Epithelial cell of esophagus (primary cell): ENCODE data around the gene PRMT1.
"Not testable (repeated sequence)": the region's sequence is repeated elsewhere in the genome, so short reads cannot be mapped to it uniquely, and the experiment has no call there.

Source experiments
- DNase-seq: peaks from one replicate; pipeline ENCODE4 v3.0.0; 2010; ENCODE audit warnings: low read depth
- H3K4me3 ChIP-seq: 2 replicates; pipeline ENCODE4 v1.5.1; 2011; ENCODE audit warnings: mild to moderate bottlenecking, low read length, control low read depth
- CTCF ChIP-seq: IDR thresholded peaks from 2 replicates; pipeline ENCODE4 v1.5.1; 2011; ENCODE audit warnings: low read depth, mild to moderate bottlenecking, low read length, control low read depth, inconsistent platforms; ENCODE audit not compliant: insufficient read depth; ENCODE audit errors: missing control alignments

Gene PRMT1

DNA sequence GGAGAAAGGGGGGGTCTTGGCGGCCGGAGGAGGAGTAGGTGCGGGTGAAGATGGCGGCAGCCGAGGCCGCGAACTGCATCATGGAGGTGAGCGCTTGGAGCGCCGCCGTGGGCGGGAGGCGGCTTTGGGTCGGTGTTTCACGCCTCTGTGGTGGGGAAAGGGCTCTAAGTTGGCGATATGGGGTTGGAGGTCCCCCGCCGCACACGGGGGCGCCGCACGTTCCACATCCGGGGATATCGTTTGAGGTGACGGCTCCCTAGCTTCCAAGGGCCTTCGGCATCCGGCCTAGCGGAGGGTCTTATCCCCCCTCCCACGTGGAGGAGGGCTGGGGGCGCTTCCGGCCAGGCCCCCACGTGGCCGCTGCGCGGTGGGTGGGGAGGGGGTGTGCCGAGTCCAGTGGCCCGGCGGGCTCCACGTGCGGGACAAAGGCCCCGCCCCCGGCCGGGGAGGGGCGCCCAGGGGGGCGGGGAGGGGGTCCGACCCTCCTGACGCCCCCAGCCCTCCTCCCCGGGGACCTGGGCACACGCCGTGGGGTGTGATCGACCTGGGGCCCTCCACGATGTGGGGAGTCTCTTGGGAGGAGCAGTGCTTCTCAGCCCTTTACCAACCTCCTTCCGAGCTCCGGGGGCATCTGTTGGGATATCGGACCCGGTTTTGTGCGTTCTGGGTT is at the start of gene PRMT1:
Gene PRMT1 (plus strand): TSS at position 41 of the 670 bp plus-strand sequence. CDS start 10 bp downstream, at position 51.
- peak within 1 kb of the TSS; percentile 95 for H3K4me3 ChIP-seq
- no peak for TF ChIP-seq CTCF
- DNase-seq: peak; percentile 45

DNA sequence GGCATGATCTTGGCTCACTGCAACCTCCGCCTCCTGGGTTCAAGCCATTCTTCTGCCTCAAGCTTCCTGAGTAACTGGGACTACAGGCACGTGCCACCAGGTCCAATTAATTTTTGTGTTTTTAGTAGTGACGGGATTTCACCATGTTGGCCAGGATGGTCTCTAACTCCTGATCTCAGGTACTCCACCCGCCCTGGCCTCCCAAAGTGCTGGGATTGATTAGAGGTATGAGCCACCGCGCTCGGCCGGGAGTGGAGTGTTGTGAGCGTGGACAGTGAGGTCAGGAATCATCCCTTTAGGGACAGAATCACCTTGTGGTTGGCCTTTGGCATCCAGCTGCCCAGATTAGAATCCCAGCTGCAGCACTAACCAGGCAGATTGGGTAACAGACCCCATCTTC is 47.4 kb upstream of the PRMT1 start:
- H3K4me3 ChIP-seq: no peak overlapping the region
- DNase-seq: no peak
- no peak for TF ChIP-seq CTCF

- no peak for TF ChIP-seq CTCF
- no peak for DNase-seq
- H3K4me3 ChIP-seq: no peak overlapping the region
These were observed 46.0 kb upstream of the PRMT1 start for GRCh38 chr19:49631014-49631588.

DNA sequence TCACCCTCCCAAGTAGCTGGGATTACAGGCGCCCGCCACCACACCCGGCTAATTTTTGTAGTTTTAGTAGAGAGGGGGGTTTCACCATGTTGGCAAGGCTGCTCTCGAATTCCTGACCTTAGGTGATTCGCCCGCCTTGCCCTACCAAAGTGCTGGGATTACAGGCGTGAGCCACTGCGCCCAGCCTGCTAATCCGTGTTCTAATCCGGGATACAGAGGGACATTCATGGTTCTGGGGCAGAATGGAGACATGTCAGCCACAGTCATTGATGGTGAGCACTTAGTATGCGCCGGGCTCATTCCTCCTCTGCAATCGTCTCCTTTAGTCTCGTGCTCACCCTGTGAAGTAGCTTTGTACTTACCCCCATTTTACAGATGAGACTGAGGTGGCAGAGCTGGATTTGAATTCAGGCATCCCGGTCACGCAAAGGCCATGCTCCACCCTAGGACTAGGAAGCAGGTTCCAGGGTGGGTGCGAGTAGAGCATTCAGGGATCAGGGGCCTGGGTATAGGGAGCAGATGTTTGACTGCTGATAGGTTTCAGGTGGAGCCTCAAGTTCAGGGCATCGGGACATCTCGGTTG is 45.4 kb upstream of the PRMT1 start:
- DNase-seq: no peak

GRCh38 chr19:49632576-49632975 is 44.5 kb upstream of the PRMT1 start:
- H3K4me3 ChIP-seq: no peak overlapping the region
- no peak for TF ChIP-seq CTCF
- no peak for DNase-seq

More for the DNA sequence above, 45.4 kb upstream of the PRMT1 start:
- no peak for TF ChIP-seq CTCF
- H3K4me3 ChIP-seq: no peak overlapping the region

GRCh38 chr19:49633273-49633672 is 43.8 kb upstream of the PRMT1 start:
- not testable (repeated sequence) for H3K4me3 ChIP-seq, DNase-seq

- no peak overlapping the region for H3K4me3 ChIP-seq
- no peak for DNase-seq
- TF ChIP-seq CTCF: peak; percentile 12
These were observed 41.4 kb upstream of the PRMT1 start for GRCh38 chr19:49635530-49636232.
